ENCODE data around the gene GRIN2C.

GRIN2C gene

DNA sequence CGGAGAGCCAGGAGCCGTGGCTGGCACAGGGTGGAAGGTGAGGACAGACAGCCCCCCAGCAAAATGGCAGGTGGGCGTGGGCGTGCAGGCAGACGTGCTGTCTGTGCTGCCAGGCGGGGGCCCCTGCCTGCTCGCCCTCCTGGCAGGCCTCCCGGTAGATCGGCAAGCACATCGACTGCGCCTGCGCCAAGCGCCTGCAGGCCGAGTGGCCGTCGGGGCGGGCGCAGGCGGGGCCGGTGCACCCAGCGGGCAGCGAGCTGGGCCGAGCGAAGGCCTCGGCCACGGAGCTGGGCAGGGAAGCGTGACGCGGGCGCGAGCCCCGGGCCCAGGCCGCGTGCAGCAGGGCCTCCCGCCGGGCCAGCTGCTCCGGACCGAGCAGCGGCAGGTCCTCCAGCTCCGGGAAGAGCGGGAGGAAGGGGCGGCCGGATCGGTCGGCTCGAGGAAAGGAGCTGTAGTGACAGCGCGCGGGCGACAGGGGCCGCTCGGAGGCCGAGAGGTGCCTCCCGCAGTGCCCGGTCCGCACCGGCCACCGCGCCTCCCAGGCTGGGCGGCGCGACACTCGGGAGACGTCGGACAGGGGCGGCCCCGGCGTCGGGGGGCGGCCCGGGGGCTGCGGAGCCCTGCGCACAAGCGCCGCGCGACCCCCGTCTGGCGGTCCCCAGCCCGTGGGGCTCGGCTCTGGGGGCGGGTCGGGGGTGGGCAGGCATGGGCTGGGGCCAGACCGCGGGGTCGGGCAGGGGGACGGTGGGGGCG, 16.9 kb downstream of the GRIN2C start:
- peak; percentile 48 for DNase-seq

GRCh38 chr17:74842146-74842598, 17.5 kb downstream of the GRIN2C start:
- no peak for DNase-seq

- peak; percentile 18 for DNase-seq
Observed at GRCh38 chr17:74840989-74841666, 18.6 kb downstream of the GRIN2C start.

- no peak for DNase-seq
Observed at GRCh38 chr17:74839990-74840852, 19.5 kb downstream of the GRIN2C start.

DNA sequence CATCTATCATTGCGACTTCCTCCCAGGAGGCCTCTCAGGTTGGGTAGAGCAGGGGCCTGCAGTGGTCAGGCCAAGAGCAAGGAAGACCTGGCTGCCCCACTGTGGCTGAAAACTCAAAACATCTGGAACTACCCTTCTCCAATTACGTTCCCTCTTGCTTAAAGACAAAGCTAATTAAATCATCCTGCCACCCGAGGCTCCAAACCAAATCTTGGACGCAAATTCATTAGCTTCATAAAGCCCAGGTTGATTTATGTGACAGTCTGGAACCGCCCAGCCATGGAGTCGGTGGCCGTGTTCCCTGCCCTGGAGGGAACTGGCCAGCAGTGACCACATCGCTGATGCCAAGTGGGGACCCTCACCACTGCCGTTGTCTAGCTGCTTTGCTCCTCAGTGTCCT, 21.4 kb downstream of the GRIN2C start:
- DNase-seq: no peak

DNA sequence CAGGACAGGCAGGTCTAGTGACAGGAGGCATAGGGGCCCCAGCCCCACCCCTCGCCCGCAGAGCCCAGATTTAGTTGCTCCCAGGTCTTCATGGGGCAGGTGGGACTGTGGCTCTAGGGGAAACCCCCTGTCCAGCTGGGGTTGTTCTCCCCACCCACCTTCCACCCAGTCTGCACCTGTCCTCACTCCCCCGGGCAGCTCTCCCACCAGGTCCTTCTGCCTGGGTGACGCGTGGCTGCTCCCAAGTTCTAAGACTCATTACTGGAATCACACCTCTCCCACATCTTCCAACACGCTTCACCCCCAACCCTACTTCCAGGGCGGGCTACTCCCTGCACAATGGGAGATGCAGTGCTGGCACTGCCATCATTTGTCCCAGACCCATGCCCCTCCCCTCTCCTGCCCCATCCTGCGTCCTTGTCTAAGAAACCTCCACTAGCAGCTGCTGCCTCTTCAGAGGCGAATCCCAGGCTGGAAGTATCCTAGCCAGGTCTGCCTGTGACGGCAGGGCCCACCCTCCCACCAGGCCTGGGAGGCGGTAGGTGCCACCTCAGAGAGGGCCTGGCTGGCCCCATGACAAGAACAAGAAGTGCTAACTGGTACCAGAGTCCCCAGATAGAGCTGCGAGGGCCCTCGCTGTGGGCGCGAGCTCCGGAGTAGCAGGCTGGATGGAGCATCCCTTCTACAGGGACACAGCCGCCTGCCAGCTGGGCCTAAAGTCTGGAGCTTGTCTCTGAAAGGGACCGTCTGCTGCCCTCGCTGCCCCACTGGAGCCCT, 22.8 kb downstream of the GRIN2C start:
- no peak for DNase-seq

DNA sequence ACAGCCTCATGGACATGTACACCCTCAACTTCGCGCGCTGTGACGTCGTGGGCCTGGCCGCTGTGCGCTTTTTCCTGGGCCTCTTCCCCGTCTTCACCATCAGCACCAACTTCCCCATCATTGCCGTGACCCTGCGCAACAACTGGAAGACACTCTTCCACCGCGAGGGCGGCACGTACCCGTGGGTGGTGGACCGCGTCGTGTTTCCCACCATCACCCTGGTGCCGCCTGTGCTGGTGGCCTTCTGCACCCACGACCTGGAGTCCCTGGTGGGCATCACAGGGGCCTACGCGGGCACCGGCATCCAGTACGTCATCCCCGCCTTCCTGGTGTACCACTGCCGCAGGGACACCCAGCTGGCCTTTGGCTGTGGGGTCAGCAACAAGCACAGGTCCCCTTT, 23.5 kb downstream of the GRIN2C start:
- no peak for DNase-seq

DNA sequence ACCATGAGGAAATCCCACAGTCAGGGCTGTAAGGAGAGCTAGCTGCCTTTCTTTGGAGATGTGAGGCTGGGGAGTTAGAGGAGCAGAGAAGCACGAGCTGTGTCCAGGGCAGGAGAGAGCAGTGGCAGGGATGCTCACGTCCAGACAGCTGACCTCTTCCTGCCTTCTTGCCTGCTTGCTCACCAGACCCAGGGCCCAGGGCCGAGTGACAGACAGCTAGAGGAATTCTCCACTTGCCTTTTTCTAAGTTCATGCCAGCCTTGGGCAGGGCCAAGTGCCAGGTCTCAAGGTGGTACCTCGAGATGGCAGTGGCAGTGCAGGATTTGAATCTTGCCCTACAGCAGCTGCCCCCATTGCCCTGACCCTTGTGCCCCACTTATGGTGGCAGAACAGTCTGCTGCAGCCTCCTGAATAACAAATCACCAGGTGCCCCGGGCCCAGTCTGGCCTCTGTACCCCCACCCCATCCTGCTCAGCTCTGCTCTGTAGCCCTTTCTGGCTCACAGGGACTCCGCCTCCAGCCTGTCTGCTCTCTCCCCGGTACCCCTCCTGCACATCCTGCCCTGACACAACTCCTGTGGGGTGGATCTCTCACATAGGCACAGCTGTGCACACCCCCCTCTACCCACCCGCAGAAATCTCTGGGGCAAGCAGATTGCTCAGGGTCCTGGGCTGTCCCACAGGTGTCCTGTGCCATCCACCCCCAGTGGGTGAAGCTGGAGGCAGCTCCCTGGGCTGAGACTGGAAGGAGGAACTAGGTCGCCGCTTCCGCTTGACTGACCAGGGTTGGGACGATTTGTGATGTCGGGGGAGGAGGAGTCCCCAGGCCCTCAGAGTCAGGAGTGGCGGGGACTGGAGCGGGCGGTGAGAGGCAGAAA, 25.9 kb downstream of the GRIN2C start:
- no peak for DNase-seq

DNA sequence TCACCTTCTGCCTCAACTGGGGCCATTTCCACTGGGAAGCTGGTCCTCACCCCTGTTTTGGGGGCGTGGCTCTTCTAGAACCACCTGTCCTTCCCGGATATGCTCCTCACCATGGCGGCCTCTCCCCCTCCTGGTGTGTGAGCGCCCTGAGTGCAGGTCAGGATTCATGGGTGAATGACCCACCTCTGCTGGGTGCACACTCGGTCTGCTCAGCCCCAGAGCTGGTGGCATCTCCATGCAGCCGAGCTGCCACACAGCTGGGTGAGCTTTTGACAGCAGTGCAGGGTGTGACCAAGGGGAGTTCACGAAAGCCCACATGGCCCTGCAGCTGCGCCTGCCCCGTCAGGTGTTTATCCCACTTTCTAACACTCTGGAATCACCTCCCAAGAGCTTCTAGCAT, 27.3 kb downstream of the GRIN2C start:
- no peak for DNase-seq

GRCh38 chr17:74831444-74832146, 28.1 kb downstream of the GRIN2C start:
- DNase-seq: no peak

GRCh38 chr17:74830861-74831260, 28.8 kb downstream of the GRIN2C start:
- DNase-seq: no peak

DNA sequence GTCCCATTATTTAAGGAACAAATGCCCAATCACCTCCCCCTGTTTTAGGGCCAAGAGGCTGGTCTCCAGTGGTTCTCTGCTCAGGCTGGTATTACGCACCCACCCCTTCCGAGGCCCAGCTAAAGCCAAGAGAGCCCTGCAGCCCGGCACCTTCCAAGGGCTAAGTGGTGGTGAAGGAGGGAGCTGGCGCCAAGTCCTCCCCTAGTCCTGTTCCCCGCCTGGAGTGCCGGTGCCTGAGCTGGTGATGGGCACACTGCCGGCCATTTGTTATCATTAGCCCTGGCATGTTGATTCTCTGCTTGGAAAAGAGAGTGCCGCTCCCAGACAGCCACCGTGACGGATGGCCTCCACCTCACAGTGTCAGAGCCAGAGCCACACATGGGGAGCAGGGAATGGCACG, 31.9 kb downstream of the GRIN2C start:
- DNase-seq: no peak

- DNase-seq: no peak
Observed at GRCh38 chr17:74825952-74826719, 33.5 kb downstream of the GRIN2C start.

DNA sequence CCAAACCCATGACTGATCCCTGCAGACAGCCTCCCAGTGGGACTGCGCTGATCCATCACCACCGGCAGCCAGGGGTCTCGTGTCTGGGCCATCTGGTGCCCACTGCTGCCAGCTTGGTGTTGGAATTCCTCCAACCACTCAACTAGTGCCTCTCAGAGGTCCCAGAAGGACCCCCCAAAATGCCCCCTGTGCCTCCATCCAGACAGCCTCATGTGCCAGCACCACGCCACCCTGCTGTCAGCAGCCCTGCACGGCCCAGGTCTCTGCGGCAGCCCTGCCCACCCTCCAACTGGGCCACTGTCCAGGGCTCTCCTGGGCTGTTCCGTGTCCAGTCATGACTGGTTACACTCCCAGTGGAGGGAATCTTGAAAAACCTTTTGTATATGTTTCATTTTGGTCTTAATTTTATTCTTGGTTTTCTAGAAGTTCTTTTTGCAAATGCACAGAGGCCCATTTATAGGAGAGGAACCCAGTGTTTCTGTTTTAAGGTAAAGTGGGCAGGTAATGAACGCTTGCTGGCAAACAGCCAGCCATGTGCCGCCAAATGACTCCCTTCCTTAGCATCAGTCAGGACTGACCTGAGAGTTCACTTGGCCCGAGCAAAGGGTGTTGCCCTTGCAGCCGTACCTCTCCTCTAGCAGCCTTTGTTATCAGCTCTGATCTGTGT, 34.6 kb downstream of the GRIN2C start:
- DNase-seq: no peak

DNA sequence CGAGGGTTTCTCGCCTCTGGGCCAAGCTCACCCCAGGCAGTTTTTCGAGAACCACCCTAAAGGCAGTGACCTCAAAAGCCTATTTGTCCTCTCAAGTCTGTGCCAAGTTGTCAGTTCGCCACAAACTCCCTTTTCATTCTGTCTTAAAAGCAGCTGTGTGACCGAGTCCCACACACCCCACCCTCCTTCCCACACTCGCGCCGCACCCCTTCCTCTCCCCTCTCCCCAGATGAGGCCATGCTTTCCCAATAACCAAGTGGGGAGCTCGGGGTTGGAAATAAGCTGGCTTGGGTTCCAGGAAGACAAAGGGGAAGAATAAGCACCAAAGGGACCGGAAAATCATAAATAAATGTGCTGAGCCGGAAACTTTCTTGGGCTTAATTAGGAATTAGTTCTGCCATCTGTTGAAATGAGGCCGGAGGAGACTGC, 36.7 kb downstream of the GRIN2C start:
- no peak for DNase-seq

DNA sequence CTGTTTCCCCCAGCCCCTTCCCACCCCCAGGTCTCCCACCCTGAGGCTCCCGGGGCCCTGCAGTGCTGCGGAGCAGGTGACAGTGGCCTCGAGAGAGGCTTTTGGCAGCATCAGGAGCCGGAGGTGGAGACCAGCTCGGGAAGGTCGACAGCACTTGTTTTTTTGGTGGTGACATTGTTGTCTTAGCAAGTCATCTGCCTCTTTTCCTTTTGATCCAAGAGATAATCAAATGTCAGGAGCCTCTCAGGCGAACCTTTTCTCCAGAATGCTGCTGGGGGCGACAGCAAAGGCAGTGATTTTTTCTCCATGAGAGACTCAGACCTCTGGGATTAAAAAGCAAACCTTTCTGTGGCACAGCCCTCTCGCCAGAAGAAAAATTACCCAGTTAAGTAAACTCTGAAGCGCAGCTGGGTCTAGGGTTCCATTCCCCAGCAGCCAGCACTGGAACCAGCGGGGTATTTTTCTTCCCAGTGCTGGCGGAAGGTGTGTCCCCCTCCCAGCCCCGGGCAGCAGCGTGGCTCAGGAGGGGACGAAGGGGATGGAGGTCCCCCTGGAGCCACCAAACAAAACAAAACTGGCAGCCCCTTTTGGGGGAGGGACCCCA, 37.2 kb downstream of the GRIN2C start:
- no peak for DNase-seq

GRCh38 chr17:74821655-74822334, 37.9 kb downstream of the GRIN2C start:
- no peak for DNase-seq

GRCh38 chr17:74819801-74820436, 39.8 kb downstream of the GRIN2C start:
- no peak for DNase-seq
